IMR-90 (cell line): ENCODE results near the gene TMEM259. TPM values are rescaled to one million over a fixed set of nuclear protein-coding genes. Genes with fewer than 3 reads are reported as not detected.

ENCODE experiments used
- ATAC-seq: fragments of 200-7000 bp; cut with Tn5 transposase; 2 replicates; pipeline ENCODE4 v1.9.1; 2020; ENCODE audit warnings: low read depth, mild to moderate bottlenecking, moderate library complexity
- BruUV-seq: library from RNA; stranded (reverse); fragments of 400-500 nt; replicated peaks from 2 replicates; lab custom pipeline; 2021; lab: Mats Ljungman, UMichigan
- CTCF ChIA-PET: fragments of 300-600 bp; formaldehyde crosslinking; extraction: SDS; loops from one replicate; lab custom pipeline; 2021; ENCODE audit warnings: antibody characterized with exemption; lab: Yijun Ruan, JAX
- POLR2A ChIA-PET: fragments of 300-600 bp; sonication (Branson Sonifier 250); formaldehyde crosslinking; loops from one replicate; lab custom pipeline; 2022; ENCODE audit warnings: antibody characterized with exemption; ENCODE audit not compliant: unreplicated experiment; lab: Charles Lee
- DNase-seq: peaks from one replicate; pipeline ENCODE4 v3.0.0; 2013
- H2AFZ ChIP-seq: replicated peaks from 2 replicates; pipeline ENCODE3; 2013; ENCODE audit warnings: low read length, mild to moderate bottlenecking; ENCODE audit not compliant: poor library complexity
- H2AK5ac ChIP-seq: 2 replicates; pipeline ENCODE4 v1.6.1; 2013; ENCODE audit warnings: low read depth, low read length, inconsistent platforms
- H2AK9ac ChIP-seq: replicated peaks from 2 replicates; pipeline ENCODE3; 2013; ENCODE audit warnings: mild to moderate bottlenecking, low read depth, low read length, moderate library complexity; ENCODE audit not compliant: poor library complexity
- H2BK120ac ChIP-seq: 2 replicates; pipeline ENCODE4 v1.6.1; 2013; ENCODE audit warnings: low read depth, low read length, inconsistent platforms
- H2BK15ac ChIP-seq: 3 replicates; pipeline ENCODE4 v1.6.1; 2013; ENCODE audit warnings: low read depth, low read length, inconsistent platforms
- H2BK20ac ChIP-seq: 2 replicates; pipeline ENCODE4 v1.6.1; 2013; ENCODE audit warnings: low read depth, mild to moderate bottlenecking, inconsistent platforms, low read length, moderate library complexity
- H2BK5ac ChIP-seq: 2 replicates; pipeline ENCODE4 v1.6.1; 2013; ENCODE audit warnings: mild to moderate bottlenecking, low read depth, low read length, inconsistent platforms; ENCODE audit not compliant: poor library complexity, severe bottlenecking
- H3K14ac ChIP-seq: replicated peaks from 2 replicates; pipeline ENCODE4 v1.6.1; 2013; ENCODE audit warnings: low read depth, low read length, inconsistent platforms
- H3K18ac ChIP-seq: 2 replicates; pipeline ENCODE4 v1.6.1; 2013; ENCODE audit warnings: low read depth, low read length, control low read depth
- H3K23ac ChIP-seq: 2 replicates; pipeline ENCODE4 v1.6.1; 2013; ENCODE audit warnings: low read depth, low read length, inconsistent platforms
- H3K27ac ChIP-seq: 2 replicates; pipeline ENCODE4 v1.5.1; 2013; ENCODE audit warnings: mild to moderate bottlenecking, control low read depth, low read length; ENCODE audit not compliant: insufficient read depth
- H3K27me3 ChIP-seq: 2 replicates; pipeline ENCODE4 v1.6.1; 2013; ENCODE audit warnings: low read length; ENCODE audit not compliant: control insufficient read depth, insufficient read depth
- H3K36me3 ChIP-seq: 2 replicates; pipeline ENCODE4 v1.6.1; 2013; ENCODE audit warnings: low read length, mixed read lengths; ENCODE audit not compliant: control insufficient read depth, insufficient read depth
- H3K4ac ChIP-seq: 2 replicates; pipeline ENCODE4 v1.6.1; 2013; ENCODE audit warnings: low read depth, low read length, inconsistent platforms
- H3K4me1 ChIP-seq: 2 replicates; pipeline ENCODE4 v1.6.1; 2013; ENCODE audit warnings: low read length, mixed read lengths; ENCODE audit not compliant: control insufficient read depth, insufficient read depth
- H3K4me2 ChIP-seq: 2 replicates; pipeline ENCODE4 v1.6.1; 2013; ENCODE audit warnings: low read depth, mild to moderate bottlenecking, control low read depth, low read length, moderate library complexity
- H3K4me3 ChIP-seq: 2 replicates; pipeline ENCODE4 v1.5.1; 2013; ENCODE audit warnings: low read depth, mild to moderate bottlenecking, control low read depth, low read length, moderate library complexity; ENCODE audit not compliant: insufficient read depth
- H3K56ac ChIP-seq: 2 replicates; pipeline ENCODE4 v1.6.1; 2013; ENCODE audit warnings: low read length, inconsistent platforms; ENCODE audit not compliant: insufficient read depth; ENCODE audit errors: extremely low read depth
- H3K79me1 ChIP-seq, 2 experiments: 2 replicates each; pipeline ENCODE4 v1.6.1; 2013; ENCODE audit warnings: low read length in 2 of 2, inconsistent platforms in 1 of 2, low read depth in 1 of 2
- H3K9ac ChIP-seq: 2 replicates; pipeline ENCODE4 v1.6.1; 2013; ENCODE audit warnings: low read depth, low read length, control low read depth
- H3K9me1 ChIP-seq: 2 replicates; pipeline ENCODE4 v1.6.1; 2013; ENCODE audit warnings: low read length, inconsistent platforms; ENCODE audit not compliant: insufficient read depth
- H3K9me3 ChIP-seq: 2 replicates; pipeline ENCODE4 v1.6.1; 2013; ENCODE audit warnings: low read length; ENCODE audit not compliant: control insufficient read depth, insufficient read depth
- H4K20me1 ChIP-seq: 2 replicates; pipeline ENCODE4 v1.6.1; 2013; ENCODE audit warnings: low read length, inconsistent platforms; ENCODE audit not compliant: insufficient read depth
- H4K5ac ChIP-seq: 2 replicates; pipeline ENCODE4 v1.6.1; 2013; ENCODE audit warnings: mild to moderate bottlenecking, low read depth, low read length, control low read depth
- H4K8ac ChIP-seq, 2 experiments: 2 replicates each; pipeline ENCODE4 v1.6.1; 2013; ENCODE audit warnings: low read depth in 2 of 2, low read length in 2 of 2, control low read depth in 1 of 2, inconsistent platforms in 1 of 2
- H4K91ac ChIP-seq: 2 replicates; pipeline ENCODE4 v1.6.1; 2013; ENCODE audit warnings: low read depth, low read length, inconsistent platforms; ENCODE audit not compliant: insufficient read depth
- BHLHE40 ChIP-seq: fragments of 150-350 bp; IDR thresholded peaks from 2 replicates; pipeline ENCODE4 v1.6.1; 2016; ENCODE audit warnings: mild to moderate bottlenecking, low read depth, low read length
- CEBPB ChIP-seq: IDR thresholded peaks from 2 replicates; pipeline ENCODE4 v1.6.1; 2012; ENCODE audit warnings: low read depth, low read length, improper control_type of control experiment
- CHD1 ChIP-seq: IDR thresholded peaks from 2 replicates; pipeline ENCODE4 v1.6.1; 2012; ENCODE audit warnings: low read depth, low read length, improper control_type of control experiment
- CTCF ChIP-seq: conservative IDR thresholded peaks from 2 replicates; pipeline ENCODE4 v1.5.1; 2012; ENCODE audit warnings: mild to moderate bottlenecking, low read depth, low read length, improper control_type of control experiment
- ELK1 ChIP-seq: fragments of 150-350 bp; IDR thresholded peaks from 2 replicates; pipeline ENCODE4 v1.6.1; 2016; ENCODE audit warnings: low read depth, mild to moderate bottlenecking, low read length, moderate library complexity, borderline replicate concordance
- FOS ChIP-seq: fragments of 150-350 bp; IDR thresholded peaks from 2 replicates; pipeline ENCODE4 v1.6.1; 2016; ENCODE audit warnings: low read depth, low read length
- MAFK ChIP-seq: IDR thresholded peaks from 2 replicates; pipeline ENCODE4 v1.6.1; 2012; ENCODE audit warnings: low read depth, low read length, improper control_type of control experiment
- MAZ ChIP-seq: IDR thresholded peaks from 2 replicates; pipeline ENCODE4 v1.6.1; 2012; ENCODE audit warnings: low read depth, mild to moderate bottlenecking, low read length, improper control_type of control experiment, moderate library complexity, borderline replicate concordance
- MXI1 ChIP-seq: IDR thresholded peaks from 2 replicates; pipeline ENCODE4 v1.6.1; 2012; ENCODE audit warnings: low read depth, mild to moderate bottlenecking, low read length, moderate library complexity, borderline replicate concordance
- NFE2L2 ChIP-seq: fragments of 150-350 bp; IDR thresholded peaks from 2 replicates; pipeline ENCODE4 v1.6.1; 2016; ENCODE audit warnings: low read depth, mild to moderate bottlenecking, low read length
- POLR2A ChIP-seq: IDR thresholded peaks from 2 replicates; pipeline ENCODE4 v1.6.1; 2012; ENCODE audit warnings: mild to moderate bottlenecking, low read depth, low read length
- RAD21 ChIP-seq: IDR thresholded peaks from 2 replicates; pipeline ENCODE4 v1.6.1; 2012; ENCODE audit warnings: low read length, improper control_type of control experiment
- RCOR1 ChIP-seq: IDR thresholded peaks from 2 replicates; pipeline ENCODE4 v1.6.1; 2012; ENCODE audit warnings: mild to moderate bottlenecking, low read length, improper control_type of control experiment; ENCODE audit not compliant: insufficient replicate concordance
- RFX5 ChIP-seq: IDR thresholded peaks from 2 replicates; pipeline ENCODE4 v1.8.0; 2012; ENCODE audit warnings: low read depth, mild to moderate bottlenecking, low read length, moderate library complexity
- SMC3 ChIP-seq: fragments of 150-350 bp; IDR thresholded peaks from 2 replicates; pipeline ENCODE4 v1.6.1; 2016; ENCODE audit warnings: low read depth, mild to moderate bottlenecking, antibody characterized with exemption, low read length, moderate library complexity
- WGBS, 2 experiments: methylation state at CpG; one replicate each; pipeline versions ENCODE4 v1.1.5 to v1.1.7; 2013; ENCODE audit warnings: missing lambda C conversion rate in 2 of 2; ENCODE audit not compliant: insufficient read length in 1 of 2; ENCODE audit errors: extremely low coverage in 2 of 2; 5-methylcytosine and 5-hydroxymethylcytosine counted together
- dilution Hi-C: fragments of 300-500 bp; cut with HindIII; formaldehyde crosslinking; loops from one replicate; pipeline ENCODE4 v1.14.3; 2018; ENCODE audit warnings: low sequenced_read_pairs; ENCODE audit not compliant: unreplicated experiment
- in situ Hi-C: fragments of 300-500 bp; cut with MboI; formaldehyde crosslinking; loops from 3 replicates; pipeline ENCODE4 v1.14.3; 2019; ENCODE audit warnings: low sequenced_read_pairs, inconsistent platforms, mixed read lengths
- intact Hi-C: fragments of 100-400 bp; cut with micrococcal nuclease; formaldehyde crosslinking; loops from 2 replicates; pipeline ENCODE4 v1.10.0; 2022
- polyA plus RNA-seq, 3 experiments: library from polyadenylated mRNA; depleted of rRNA; stranded (reverse); fragments of >200 nt; gene quantifications; 2 replicates each; pipeline ENCODE4 v1.2.3, GENCODE V29; 2012; ENCODE audit warnings: low replicate concordance in 1 of 3
- total RNA-seq: library from RNA; depleted of rRNA; stranded (reverse); fragments of >200 nt; gene quantifications from 2 replicates; pipeline ENCODE4 v1.2.3, GENCODE V29; 2012
- TF ChIP-seq, protein P1 (sequence below): fragments of 150-350 bp; IDR thresholded peaks from 2 replicates; pipeline ENCODE4 v1.6.1; 2017; ENCODE audit warnings: mild to moderate bottlenecking, antibody characterized with exemption, low read length, low read depth

Gene TMEM259
- total and polyA plus RNA-seq, 2 of the 4 experiments (the other 2 are of a cell fraction), result 22.6 to 153 TPM

- H4K20me1 ChIP-seq, result 0 out of 2 replicates have a peak, but pooled peaks cover 11% of the 10 kb centered on the region
- H3K4me3 ChIP-seq, result peak within 1 kb of the TSS; percentile 53
- H3K14ac ChIP-seq, result no peak within 1 kb of the TSS
- no peaks in the 10 kb centered on the region for H3K79me1 ChIP-seq
- DNase-seq (peak; percentile 40), ATAC-seq (peak; percentile 57)
- dilution Hi-C loops (no loop called here), in situ Hi-C loops (no loop called here), intact Hi-C loops (no loop called here)
- H4K91ac ChIP-seq, result no peak within 1 kb of the TSS
- H3K36me3 ChIP-seq, result peaks cover 5% of the 10 kb centered on the region; the same call in 1 of the 2 replicates
- peak within 1 kb of the TSS; percentile 87 for H2AFZ ChIP-seq
- no peak within 1 kb of the TSS for H2BK5ac ChIP-seq
- CTCF ChIA-PET, result interaction anchor here (0.9 kb wide), 1 partner anchor 18 kb away, joined by 3 read pairs; no protein-coding TSS in a partner anchor
- no peaks in the 10 kb centered on the region for H3K9me3 ChIP-seq
- H2BK20ac ChIP-seq, result no peak within 1 kb of the TSS
- H2BK15ac ChIP-seq, result no peak within 1 kb of the TSS
- H3K27ac ChIP-seq, result no peak within 1 kb of the TSS
- TF ChIP-seq BHLHE40, result no peak
- no peak for TF ChIP-seq CHD1
- TF ChIP-seq SMC3, result peak; percentile 22; the same call in 1 of the 2 replicates
- TF ChIP-seq CTCF, result peak; percentile 58
- no peak for TF ChIP-seq NFE2L2
- peak; percentile 47; the same call in 1 of the 2 replicates for TF ChIP-seq MAZ
- TF ChIP-seq FOS, result no peak
- no peak for TF ChIP-seq RFX5
- TF ChIP-seq, protein P1, sequence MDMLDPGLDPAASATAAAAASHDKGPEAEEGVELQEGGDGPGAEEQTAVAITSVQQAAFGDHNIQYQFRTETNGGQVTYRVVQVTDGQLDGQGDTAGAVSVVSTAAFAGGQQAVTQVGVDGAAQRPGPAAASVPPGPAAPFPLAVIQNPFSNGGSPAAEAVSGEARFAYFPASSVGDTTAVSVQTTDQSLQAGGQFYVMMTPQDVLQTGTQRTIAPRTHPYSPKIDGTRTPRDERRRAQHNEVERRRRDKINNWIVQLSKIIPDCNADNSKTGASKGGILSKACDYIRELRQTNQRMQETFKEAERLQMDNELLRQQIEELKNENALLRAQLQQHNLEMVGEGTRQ, result no peak
- no peak for TF ChIP-seq RCOR1
- TF ChIP-seq MAFK, result no peak
- no peak for TF ChIP-seq ELK1
- TF ChIP-seq RAD21, result peak; percentile 35; the same call in 1 of the 2 replicates
- no peak for TF ChIP-seq MXI1
- no peak for TF ChIP-seq POLR2A
- TF ChIP-seq CEBPB, result no peak
- H3K56ac ChIP-seq, result no peak within 1 kb of the TSS
- no peak within 1 kb of the TSS for H4K5ac ChIP-seq
- POLR2A ChIA-PET, result no interaction called here
- H2AK5ac ChIP-seq, result no peak within 1 kb of the TSS
- H3K9me1 ChIP-seq, result no peaks in the 10 kb centered on the region
- H3K27me3 ChIP-seq, result peaks cover 44% of the 10 kb centered on the region
- peak within 1 kb of the TSS; percentile 75 for H3K4me2 ChIP-seq
- peaks cover 5% of the 10 kb centered on the region for H3K4me1 ChIP-seq
- H4K8ac ChIP-seq, result no peak within 1 kb of the TSS
- H3K9ac ChIP-seq, result no peak within 1 kb of the TSS
- H3K4ac ChIP-seq, result no peak within 1 kb of the TSS
- H3K23ac ChIP-seq, result no peak within 1 kb of the TSS
- peak within 1 kb of the TSS; percentile 42 for H2AK9ac ChIP-seq
- H2BK120ac ChIP-seq, result no peak within 1 kb of the TSS
- no TSS peak for BruUV-seq
- WGBS, 2 experiments, result 4% methylated on average over 19 of the region's 43 CpGs; no CpG with 5 or more reads in 1 of the 2 experiments
- no peak within 1 kb of the TSS for H3K18ac ChIP-seq
Measured at GRCh38 chr19:1000095-1000494, 20.8 kb downstream of the TMEM259 start, which contains the start of gene GRIN3B. Gene GRIN3B, plus strand, starts transcription at chr19:1000419. Its CDS starts 19 bp downstream, at chr19:1000438.
